Activated CD8-positive, alpha-beta memory T cell treated with anti-CD3 and anti-CD28 coated beads for 24 hours (primary cell): ENCODE measurements around the gene TRIM3.

Source experiments
- DNase-seq: peaks from one replicate; pipeline ENCODE4 v3.0.0-alpha.2; 2020

TRIM3 gene

DNA sequence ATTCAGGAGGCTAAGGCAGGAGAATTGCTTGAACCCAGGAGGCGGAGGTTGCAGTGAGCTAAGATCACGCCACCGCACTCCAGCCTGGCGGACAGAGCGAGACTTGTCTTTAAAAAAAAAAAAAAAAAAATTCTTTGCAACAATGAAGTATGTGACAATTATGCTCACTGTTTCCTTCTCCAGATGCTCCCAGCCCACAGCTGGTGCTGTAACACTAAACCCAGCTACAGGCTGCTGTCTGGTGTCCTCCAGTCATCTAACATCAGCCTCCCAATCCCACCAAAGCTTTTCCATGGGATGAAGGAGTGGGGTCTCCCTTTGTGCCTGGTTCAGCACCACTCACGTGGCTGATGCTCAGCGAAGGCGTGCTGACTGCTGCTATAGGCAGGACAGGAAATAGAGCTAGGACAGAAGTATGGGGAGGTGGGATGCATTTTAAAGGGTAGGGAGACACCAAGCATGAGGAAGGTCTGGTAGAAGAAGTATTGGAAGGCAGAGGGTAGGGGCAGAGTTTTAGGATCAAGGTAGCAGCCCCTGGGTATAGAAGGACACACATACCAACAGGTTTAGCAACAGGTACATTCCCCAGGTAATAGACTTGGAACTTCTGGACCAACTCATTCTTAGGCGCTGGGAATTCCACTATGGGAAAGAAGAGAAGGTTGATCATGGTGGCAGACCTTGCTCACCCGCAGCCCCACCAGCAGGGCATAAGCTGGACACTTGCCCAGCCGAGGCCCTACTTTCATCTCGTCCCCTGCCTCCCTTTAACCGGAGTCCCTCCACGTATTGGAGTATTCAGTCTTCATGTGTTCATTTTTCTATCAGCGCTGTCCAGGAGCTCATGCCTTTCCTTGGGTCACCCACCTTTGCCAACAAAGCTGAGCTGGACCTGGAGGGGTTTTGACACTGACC lies 73.1 kb downstream of the TRIM3 start:
- DNase-seq, result no peak
